Astrocyte of the spinal cord (primary cell): ENCODE results near the gene CACNA1A.
"Not testable (repeated sequence)": the region's sequence is repeated elsewhere in the genome, so short reads cannot be mapped to it uniquely, and the experiment has no call there.

Experiments used
- DNase-seq: peaks from one replicate; pipeline ENCODE4 v3.0.0; 2011; ENCODE audit warnings: low read depth, low spot score
- H3K4me3 ChIP-seq: 2 replicates; pipeline ENCODE4 v1.5.1; 2011; ENCODE audit warnings: low read depth, mild to moderate bottlenecking, low read length, moderate library complexity
- in situ Hi-C: cut with HindIII; loops from 2 replicates; pipeline ENCODE4 v1.10.0; 2017; ENCODE audit warnings: low sequenced_read_pairs
- TF ChIP-seq, protein P1 (sequence below): IDR thresholded peaks from 2 replicates; pipeline ENCODE4 v1.5.1; 2012; ENCODE audit warnings: low read depth, mild to moderate bottlenecking, low read length, inconsistent platforms

Gene CACNA1A

DNA sequence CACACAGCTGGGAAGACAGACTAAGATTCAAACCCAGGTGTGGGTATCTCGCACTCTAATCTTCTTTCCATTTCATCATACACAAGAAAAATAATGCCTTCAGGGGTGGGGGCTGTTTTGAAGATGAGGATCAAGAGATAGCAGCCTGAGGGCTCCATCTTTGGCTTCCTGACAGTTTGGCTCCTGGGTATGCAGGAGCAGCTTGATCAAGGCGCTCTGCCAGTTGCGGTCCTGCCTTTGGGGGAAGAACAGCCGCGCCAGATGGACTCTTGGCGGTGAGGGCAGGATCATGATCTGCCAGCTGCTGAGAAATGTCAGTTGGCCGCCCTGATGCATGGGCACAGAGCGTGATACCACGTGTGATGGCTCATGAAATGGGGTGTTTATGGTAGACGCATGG is 236.9 kb downstream of the CACNA1A start:
- in situ Hi-C loops, result no loop called here
- no peak for DNase-seq
- TF ChIP-seq, protein P1, sequence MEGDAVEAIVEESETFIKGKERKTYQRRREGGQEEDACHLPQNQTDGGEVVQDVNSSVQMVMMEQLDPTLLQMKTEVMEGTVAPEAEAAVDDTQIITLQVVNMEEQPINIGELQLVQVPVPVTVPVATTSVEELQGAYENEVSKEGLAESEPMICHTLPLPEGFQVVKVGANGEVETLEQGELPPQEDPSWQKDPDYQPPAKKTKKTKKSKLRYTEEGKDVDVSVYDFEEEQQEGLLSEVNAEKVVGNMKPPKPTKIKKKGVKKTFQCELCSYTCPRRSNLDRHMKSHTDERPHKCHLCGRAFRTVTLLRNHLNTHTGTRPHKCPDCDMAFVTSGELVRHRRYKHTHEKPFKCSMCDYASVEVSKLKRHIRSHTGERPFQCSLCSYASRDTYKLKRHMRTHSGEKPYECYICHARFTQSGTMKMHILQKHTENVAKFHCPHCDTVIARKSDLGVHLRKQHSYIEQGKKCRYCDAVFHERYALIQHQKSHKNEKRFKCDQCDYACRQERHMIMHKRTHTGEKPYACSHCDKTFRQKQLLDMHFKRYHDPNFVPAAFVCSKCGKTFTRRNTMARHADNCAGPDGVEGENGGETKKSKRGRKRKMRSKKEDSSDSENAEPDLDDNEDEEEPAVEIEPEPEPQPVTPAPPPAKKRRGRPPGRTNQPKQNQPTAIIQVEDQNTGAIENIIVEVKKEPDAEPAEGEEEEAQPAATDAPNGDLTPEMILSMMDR, result no peak
- no peak overlapping the region for H3K4me3 ChIP-seq

DNA sequence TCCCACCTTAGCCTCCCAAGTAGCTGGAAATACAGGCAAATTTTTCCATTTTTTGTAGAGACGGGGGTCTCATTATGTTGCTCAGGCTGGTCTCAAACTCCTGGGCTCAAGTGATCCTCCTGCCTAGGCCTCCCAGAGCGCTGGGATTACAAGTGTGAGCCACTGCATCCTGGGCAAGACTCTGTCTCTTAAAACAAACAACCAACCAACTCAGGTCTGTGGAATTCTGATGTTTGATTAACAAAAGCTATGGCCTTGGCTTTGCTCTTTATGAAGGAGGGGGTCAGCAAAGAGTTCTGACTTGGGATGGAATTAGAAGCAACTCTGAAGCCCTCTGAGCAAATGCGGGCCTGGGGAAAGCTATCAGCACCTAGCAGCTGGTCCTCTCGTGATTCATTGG is 238.4 kb downstream of the CACNA1A start:
- in situ Hi-C loops, result no loop called here
- no peak overlapping the region for H3K4me3 ChIP-seq
- TF ChIP-seq, protein P1, result no peak
- no peak for DNase-seq

DNA sequence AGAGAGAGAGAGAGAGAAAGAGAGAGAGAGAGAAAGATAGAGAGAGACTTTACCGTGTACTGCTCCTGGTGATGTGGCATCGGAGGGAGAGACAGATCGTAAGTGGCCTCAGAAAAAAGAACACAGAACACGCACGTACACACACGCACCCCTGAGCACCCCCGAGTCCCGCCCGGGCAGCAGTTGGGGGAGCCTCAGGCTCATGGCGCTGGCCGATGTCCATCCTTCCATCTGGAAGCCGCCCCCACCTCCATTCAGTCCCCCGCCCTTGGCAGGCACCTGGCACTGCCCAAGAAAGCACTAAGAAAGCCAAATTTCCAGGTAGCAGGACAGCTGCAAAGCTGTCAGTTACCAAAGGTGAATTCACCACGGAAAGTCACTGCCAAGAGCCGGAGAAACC is 239.1 kb downstream of the CACNA1A start:
- no peak overlapping the region for H3K4me3 ChIP-seq
- in situ Hi-C loops, result no loop called here
- no peak for DNase-seq
- TF ChIP-seq, protein P1, result no peak

DNA sequence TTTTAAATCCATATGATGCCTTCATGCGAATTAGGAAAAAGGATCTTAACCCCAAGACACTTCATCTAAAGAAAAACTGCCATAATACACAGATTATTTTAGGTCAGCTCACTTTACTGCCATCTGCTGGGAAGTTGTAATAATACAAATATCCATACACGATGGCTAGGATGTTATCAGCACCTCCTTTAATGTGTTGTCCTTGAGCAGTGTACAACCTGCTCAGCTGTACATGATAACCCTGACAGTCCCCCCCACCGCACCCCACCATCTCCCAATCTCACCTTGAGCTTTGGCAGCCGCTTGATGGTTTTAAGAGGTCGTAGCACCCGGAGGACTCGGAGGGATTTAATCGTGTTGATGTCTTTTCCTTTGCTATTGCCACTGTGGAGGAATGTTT is 243.8 kb downstream of the CACNA1A start:
- H3K4me3 ChIP-seq, result no peak overlapping the region
- in situ Hi-C loops, result no loop called here
- TF ChIP-seq, protein P1, result peak; percentile 43
- DNase-seq, result peak; percentile 60

DNA sequence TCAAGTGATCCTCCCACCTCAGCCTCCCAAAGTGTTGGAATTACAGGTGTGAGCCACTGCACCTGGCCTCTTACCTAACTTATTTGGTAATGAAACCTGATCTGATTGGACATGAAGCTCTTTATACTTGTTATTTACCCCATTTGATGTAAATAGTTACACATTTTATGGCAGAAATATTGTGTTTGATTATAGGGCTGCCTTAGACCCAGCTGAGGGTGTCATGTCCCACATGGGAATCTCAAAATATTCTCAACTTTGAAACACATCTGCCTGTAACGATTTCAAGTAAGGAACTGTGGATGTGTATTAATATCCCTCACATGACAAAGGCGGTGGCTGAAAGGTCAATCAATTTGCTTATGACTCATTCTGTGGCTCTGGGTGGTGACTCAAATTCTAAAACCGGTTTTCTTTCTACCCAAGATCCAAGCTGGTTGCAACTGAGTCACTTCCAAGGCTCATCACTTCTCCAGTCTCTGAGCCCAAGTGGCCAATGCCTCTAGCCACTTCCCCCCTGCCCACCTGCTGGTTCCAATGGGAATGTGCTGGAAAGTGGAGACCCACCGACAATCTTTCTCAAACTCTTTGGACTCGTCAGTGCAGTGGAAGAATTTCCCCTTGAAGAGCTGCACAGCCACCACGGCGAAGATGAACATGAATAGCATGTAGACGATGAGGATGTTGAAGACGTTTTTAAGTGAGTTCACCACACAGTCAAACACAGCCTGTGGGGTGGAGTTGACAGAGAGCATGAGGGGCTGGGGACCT is 245.2 kb downstream of the CACNA1A start:
- DNase-seq, result peak; percentile 89
- TF ChIP-seq, protein P1, result peak; percentile 21
- in situ Hi-C loops, result no loop called here
- H3K4me3 ChIP-seq, result no peak overlapping the region

DNA sequence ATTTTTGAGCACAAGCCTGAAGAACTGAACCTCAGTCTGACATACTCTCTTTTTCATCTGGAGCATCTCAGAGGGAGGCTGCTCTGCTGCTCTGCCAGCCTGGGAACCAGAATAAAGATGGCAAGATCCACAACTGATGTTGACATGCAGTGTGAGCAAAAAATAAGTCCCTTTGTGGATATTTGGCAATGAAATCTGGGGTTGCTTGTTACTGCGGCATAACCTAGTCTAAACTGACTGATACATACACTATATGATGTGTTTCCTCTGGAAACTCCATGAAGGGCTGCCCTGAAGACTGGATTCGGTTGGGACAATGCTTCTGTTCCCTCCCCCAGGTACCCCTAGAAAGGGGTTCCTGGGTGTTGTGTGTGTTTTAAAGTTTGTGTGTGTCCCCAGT is 249.4 kb downstream of the CACNA1A start:
- H3K4me3 ChIP-seq, result no peak overlapping the region
- no peak for DNase-seq
- in situ Hi-C loops, result no loop called here
- TF ChIP-seq, protein P1, result no peak

DNA sequence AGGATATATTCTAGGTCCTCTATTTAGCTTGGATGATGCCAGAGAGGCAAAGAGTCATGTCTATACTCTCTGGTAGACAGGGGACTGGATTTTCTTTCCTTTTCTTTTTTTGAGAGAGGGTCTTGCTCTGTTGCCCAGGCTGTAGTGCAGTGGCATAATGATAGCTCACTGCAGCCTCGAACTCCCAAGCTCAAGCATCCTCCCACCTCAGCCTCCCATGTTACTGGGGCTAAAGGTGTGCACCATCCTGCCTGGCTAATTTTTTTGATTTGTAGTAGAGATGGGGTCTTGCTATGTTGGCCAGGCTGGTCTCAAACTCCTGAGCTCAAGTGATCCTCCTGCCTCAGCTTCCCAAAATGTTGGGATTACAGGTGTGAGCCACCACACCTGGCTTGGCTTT is 249.9 kb downstream of the CACNA1A start:
- DNase-seq, in situ Hi-C loops, H3K4me3 ChIP-seq: not testable (repeated sequence)
